NB4 (cell line): Measurements from ENCODE around the gene DLX1.
"Not testable (repeated sequence)": the region's sequence is repeated elsewhere in the genome, so short reads cannot be mapped to it uniquely, and the experiment has no call there.

Experiments
- DNase-seq: peaks from one replicate; pipeline ENCODE4 v3.0.0; 2010; ENCODE audit warnings: low read depth
- H3K4me3 ChIP-seq: one replicate; pipeline ENCODE4 v1.5.1; 2011; ENCODE audit warnings: mild to moderate bottlenecking, low read depth, low read length, moderate library complexity
- MAX ChIP-seq: IDR thresholded peaks from 2 replicates; pipeline ENCODE4 v1.6.1; 2011; ENCODE audit warnings: low read depth, low read length
- MYC ChIP-seq: IDR thresholded peaks from 2 replicates; pipeline ENCODE4 v1.6.1; 2011; ENCODE audit warnings: low read depth, low read length
- POLR2A ChIP-seq: IDR thresholded peaks from 2 replicates; pipeline ENCODE4 v1.6.1; 2011; ENCODE audit warnings: mild to moderate bottlenecking; ENCODE audit not compliant: insufficient read length; ENCODE audit errors: extremely low read depth
- TF ChIP-seq, protein P1 (sequence below): IDR thresholded peaks from one replicate; pipeline ENCODE4 v1.5.1; 2012; ENCODE audit warnings: low read depth, low read length

Gene DLX1

GRCh38 chr2:172065111-172065510 lies 20.2 kb upstream of the DLX1 start:
- TF ChIP-seq, protein P1, sequence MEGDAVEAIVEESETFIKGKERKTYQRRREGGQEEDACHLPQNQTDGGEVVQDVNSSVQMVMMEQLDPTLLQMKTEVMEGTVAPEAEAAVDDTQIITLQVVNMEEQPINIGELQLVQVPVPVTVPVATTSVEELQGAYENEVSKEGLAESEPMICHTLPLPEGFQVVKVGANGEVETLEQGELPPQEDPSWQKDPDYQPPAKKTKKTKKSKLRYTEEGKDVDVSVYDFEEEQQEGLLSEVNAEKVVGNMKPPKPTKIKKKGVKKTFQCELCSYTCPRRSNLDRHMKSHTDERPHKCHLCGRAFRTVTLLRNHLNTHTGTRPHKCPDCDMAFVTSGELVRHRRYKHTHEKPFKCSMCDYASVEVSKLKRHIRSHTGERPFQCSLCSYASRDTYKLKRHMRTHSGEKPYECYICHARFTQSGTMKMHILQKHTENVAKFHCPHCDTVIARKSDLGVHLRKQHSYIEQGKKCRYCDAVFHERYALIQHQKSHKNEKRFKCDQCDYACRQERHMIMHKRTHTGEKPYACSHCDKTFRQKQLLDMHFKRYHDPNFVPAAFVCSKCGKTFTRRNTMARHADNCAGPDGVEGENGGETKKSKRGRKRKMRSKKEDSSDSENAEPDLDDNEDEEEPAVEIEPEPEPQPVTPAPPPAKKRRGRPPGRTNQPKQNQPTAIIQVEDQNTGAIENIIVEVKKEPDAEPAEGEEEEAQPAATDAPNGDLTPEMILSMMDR: no peak
- TF ChIP-seq POLR2A (no peak), MYC (no peak), MAX (no peak)
- no peak for DNase-seq
- no peak overlapping the region for H3K4me3 ChIP-seq

DNA sequence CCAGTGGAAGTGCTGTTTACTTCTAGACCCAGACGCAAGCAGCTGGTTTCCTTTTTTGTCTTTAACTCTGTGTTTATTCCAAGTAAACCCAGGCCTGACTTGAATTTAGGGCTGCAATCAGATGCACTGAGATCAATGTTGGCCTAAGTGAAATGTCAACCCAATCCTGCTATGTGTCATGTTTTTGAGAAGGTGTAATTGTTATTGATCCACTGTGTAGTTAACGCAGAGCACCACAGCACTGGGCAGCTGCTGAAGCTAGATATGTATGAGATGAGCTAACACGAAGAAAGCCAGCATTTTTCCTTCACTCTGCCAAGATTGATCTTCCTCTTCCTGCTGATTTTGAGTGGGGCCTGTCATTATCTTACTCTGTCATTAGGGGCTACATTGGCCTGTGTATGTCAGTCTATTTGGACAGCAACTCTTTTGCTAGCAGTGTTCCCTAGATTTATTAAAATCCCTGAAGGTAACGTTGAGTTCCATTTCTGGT lies 18.9 kb upstream of the DLX1 start:
- no peak for TF ChIP-seq MYC
- no peak for TF ChIP-seq POLR2A
- TF ChIP-seq, protein P1: no peak
- TF ChIP-seq MAX: no peak
- no peak for DNase-seq
- H3K4me3 ChIP-seq: no peak overlapping the region

- H3K4me3 ChIP-seq, DNase-seq: not testable (repeated sequence)
Measured at GRCh38 chr2:172067905-172068304, 17.4 kb upstream of the DLX1 start.

GRCh38 chr2:172070936-172071335 lies 14.4 kb upstream of the DLX1 start:
- no peak overlapping the region for H3K4me3 ChIP-seq
- DNase-seq: no peak
- TF ChIP-seq POLR2A: no peak
- TF ChIP-seq MAX: no peak
- no peak for TF ChIP-seq MYC
- TF ChIP-seq, protein P1: no peak

- TF ChIP-seq POLR2A (no peak), MAX (no peak), MYC (no peak)
- TF ChIP-seq, protein P1: no peak
- DNase-seq: no peak
- H3K4me3 ChIP-seq: no peak overlapping the region
Measured at GRCh38 chr2:172072303-172072702, 13.0 kb upstream of the DLX1 start.

- H3K4me3 ChIP-seq: no peak overlapping the region
- DNase-seq: no peak
- no peak for TF ChIP-seq MAX
- TF ChIP-seq MYC: no peak
- TF ChIP-seq POLR2A: no peak
- TF ChIP-seq, protein P1: no peak
Measured at GRCh38 chr2:172072706-172073105, 12.6 kb upstream of the DLX1 start.
